ENCODE data around the gene IFI27L1. TPM values are rescaled to one million over a fixed set of nuclear protein-coding genes. Genes with fewer than 3 reads are reported as not detected.

IFI27L1 gene
- total RNA-seq, 1 experiment from 2014 or later: 26.0 TPM

DNA sequence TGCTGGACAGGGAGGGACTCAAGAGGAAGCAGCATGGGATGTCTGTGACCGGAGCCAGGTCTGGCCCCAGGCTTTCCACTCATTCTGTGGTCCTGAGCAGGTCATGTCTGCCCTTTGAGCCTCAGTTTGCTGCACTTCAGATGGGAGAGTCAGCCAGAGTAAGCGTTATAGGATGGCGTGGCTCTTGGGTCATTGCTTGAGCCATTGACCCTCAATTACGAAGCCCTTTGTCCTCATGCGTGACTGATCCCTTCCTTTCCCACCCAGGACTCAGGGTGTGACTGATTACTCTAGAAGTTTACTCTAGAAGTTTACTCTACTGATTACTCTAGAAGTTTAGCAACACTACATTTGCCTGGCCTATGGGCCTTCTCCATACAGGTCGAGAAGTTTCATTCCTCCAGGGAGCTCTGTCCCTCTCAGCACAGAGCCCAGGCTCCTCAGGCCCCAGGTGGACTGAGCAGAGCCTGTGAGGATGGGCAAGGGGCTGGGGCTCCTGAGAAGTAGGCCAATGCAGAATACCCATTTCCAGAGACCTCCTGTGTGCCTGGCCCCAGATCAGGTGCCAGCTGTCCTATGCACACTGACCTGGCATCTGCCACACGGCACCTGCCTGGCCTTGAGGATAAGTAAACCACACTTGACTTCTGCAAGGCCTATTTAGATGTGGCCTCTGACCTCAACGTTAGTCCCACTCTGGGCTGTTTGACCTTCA lies 21.8 kb downstream of the IFI27L1 start:
- Histone ChIP-seq H3K27me3 (ENCODE audit: insufficient read depth, low read length) (no peaks in the 10 kb centered on the region), H3K79me2 (ENCODE audit: insufficient read depth, low read length) (no peaks in the 10 kb centered on the region), H3K9me2 (ENCODE audit: insufficient read depth) (no peaks in the 10 kb centered on the region), H2AFZ (ENCODE audit: low read depth, low read length, poor library complexity, severe bottlenecking) (no peak overlapping the region), H3K4me1 (ENCODE audit: control insufficient read depth in 1 of 2, insufficient read depth in 2 of 2, low read length in 2 of 2) (no peaks in the 10 kb centered on the region; a peak in 1 of 4 replicates), H3K27ac (ENCODE audit: low read depth, low read length) (no peak overlapping the region), H3K9me3 (ENCODE audit: control insufficient read depth in 1 of 2, insufficient read depth in 1 of 2, low read depth in 1 of 2, low read length in 2 of 2) (no peaks in the 10 kb centered on the region), H3K9ac (ENCODE audit: low read length) (no peak overlapping the region), H3K4me2 (ENCODE audit: low read length) (no peak overlapping the region), H3K4me3 (replicated peaks in 1 of 2; ENCODE audit: low read depth in 1 of 2, low read length in 2 of 2) (no peak overlapping the region), H4K20me1 (ENCODE audit: insufficient read depth) (no peaks in the 10 kb centered on the region), H3K36me3 (ENCODE audit: control insufficient read depth in 1 of 2, insufficient read depth in 2 of 2, low read length in 2 of 2) (no peaks in the 10 kb centered on the region)
- intact Hi-C loops (cut with micrococcal nuclease): no loop called here
- BruUV-seq (replicated peaks): no TSS peak
- no peak for DNase-seq (ENCODE audit: low read depth, low spot score)
- ChIA-PET CTCF (no interaction called here), POLR2A (no interaction called here), RAD21 (ENCODE audit: low non-redundant PET in 1 of 2, low total read pairs in 2 of 2, uncharacterized antibody in 2 of 2, unreplicated experiment in 2 of 2) (no interaction called here)
- ATAC-seq: no peak
- TF ChIP-seq SP1 (IDR thresholded peaks at IDR 0.05; ENCODE audit: low read depth) (no peak), EZH2 (IDR thresholded peaks at IDR 0.05) (no peak), EGR1 (IDR thresholded peaks at IDR 0.05; ENCODE audit: low read depth) (no peak), CEBPB (IDR thresholded peaks at IDR 0.05; ENCODE audit: low read depth) (no peak), SIN3A (IDR thresholded peaks at IDR 0.05; ENCODE audit: low read depth) (no peak), FOSL1 (IDR thresholded peaks at IDR 0.05; ENCODE audit: low read depth) (no peak), ATF3 (IDR thresholded peaks at IDR 0.05) (no peak), CBX3 (IDR thresholded peaks at IDR 0.05; ENCODE audit: low read depth) (no peak), RAD21 (IDR thresholded peaks at IDR 0.05; ENCODE audit: low read depth) (no peak), POLR2AphosphoS5 (IDR thresholded peaks at IDR 0.05; ENCODE audit: low read depth, low read length) (no peak), JUND (IDR thresholded peaks at IDR 0.05) (no peak), POLR2A (IDR thresholded peaks at IDR 0.05; ENCODE audit: borderline replicate concordance, extremely low read depth, insufficient read depth, insufficient read length) (no peak), EZH2phosphoT487 (IDR thresholded peaks at IDR 0.05; ENCODE audit: borderline replicate concordance) (no peak), YY1 (IDR thresholded peaks at IDR 0.05; ENCODE audit: extremely low read depth, insufficient replicate concordance, low read depth, low read length) (no peak), TCF7L2 (IDR thresholded peaks at IDR 0.05; ENCODE audit: borderline replicate concordance, extremely low read depth, insufficient read depth, insufficient read length) (no peak), ZFX (IDR thresholded peaks at IDR 0.05) (no peak)
- TF ChIP-seq, protein P1, sequence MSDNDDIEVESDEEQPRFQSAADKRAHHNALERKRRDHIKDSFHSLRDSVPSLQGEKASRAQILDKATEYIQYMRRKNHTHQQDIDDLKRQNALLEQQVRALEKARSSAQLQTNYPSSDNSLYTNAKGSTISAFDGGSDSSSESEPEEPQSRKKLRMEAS (IDR thresholded peaks at IDR 0.05): no peak
- TF ChIP-seq, protein P2, sequence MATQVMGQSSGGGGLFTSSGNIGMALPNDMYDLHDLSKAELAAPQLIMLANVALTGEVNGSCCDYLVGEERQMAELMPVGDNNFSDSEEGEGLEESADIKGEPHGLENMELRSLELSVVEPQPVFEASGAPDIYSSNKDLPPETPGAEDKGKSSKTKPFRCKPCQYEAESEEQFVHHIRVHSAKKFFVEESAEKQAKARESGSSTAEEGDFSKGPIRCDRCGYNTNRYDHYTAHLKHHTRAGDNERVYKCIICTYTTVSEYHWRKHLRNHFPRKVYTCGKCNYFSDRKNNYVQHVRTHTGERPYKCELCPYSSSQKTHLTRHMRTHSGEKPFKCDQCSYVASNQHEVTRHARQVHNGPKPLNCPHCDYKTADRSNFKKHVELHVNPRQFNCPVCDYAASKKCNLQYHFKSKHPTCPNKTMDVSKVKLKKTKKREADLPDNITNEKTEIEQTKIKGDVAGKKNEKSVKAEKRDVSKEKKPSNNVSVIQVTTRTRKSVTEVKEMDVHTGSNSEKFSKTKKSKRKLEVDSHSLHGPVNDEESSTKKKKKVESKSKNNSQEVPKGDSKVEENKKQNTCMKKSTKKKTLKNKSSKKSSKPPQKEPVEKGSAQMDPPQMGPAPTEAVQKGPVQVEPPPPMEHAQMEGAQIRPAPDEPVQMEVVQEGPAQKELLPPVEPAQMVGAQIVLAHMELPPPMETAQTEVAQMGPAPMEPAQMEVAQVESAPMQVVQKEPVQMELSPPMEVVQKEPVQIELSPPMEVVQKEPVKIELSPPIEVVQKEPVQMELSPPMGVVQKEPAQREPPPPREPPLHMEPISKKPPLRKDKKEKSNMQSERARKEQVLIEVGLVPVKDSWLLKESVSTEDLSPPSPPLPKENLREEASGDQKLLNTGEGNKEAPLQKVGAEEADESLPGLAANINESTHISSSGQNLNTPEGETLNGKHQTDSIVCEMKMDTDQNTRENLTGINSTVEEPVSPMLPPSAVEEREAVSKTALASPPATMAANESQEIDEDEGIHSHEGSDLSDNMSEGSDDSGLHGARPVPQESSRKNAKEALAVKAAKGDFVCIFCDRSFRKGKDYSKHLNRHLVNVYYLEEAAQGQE (IDR thresholded peaks at IDR 0.05; ENCODE audit: low read depth): no peak
- TF ChIP-seq, protein P3, sequence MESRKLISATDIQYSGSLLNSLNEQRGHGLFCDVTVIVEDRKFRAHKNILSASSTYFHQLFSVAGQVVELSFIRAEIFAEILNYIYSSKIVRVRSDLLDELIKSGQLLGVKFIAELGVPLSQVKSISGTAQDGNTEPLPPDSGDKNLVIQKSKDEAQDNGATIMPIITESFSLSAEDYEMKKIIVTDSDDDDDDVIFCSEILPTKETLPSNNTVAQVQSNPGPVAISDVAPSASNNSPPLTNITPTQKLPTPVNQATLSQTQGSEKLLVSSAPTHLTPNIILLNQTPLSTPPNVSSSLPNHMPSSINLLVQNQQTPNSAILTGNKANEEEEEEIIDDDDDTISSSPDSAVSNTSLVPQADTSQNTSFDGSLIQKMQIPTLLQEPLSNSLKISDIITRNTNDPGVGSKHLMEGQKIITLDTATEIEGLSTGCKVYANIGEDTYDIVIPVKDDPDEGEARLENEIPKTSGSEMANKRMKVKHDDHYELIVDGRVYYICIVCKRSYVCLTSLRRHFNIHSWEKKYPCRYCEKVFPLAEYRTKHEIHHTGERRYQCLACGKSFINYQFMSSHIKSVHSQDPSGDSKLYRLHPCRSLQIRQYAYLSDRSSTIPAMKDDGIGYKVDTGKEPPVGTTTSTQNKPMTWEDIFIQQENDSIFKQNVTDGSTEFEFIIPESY (IDR thresholded peaks at IDR 0.05; ENCODE audit: extremely low read depth, insufficient replicate concordance, low read length): no peak
- TF ChIP-seq, protein P4, sequence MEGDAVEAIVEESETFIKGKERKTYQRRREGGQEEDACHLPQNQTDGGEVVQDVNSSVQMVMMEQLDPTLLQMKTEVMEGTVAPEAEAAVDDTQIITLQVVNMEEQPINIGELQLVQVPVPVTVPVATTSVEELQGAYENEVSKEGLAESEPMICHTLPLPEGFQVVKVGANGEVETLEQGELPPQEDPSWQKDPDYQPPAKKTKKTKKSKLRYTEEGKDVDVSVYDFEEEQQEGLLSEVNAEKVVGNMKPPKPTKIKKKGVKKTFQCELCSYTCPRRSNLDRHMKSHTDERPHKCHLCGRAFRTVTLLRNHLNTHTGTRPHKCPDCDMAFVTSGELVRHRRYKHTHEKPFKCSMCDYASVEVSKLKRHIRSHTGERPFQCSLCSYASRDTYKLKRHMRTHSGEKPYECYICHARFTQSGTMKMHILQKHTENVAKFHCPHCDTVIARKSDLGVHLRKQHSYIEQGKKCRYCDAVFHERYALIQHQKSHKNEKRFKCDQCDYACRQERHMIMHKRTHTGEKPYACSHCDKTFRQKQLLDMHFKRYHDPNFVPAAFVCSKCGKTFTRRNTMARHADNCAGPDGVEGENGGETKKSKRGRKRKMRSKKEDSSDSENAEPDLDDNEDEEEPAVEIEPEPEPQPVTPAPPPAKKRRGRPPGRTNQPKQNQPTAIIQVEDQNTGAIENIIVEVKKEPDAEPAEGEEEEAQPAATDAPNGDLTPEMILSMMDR (IDR thresholded peaks at IDR 0.05 in 2 of 3, conservative IDR thresholded peaks at IDR 0.05 in 1 of 3; ENCODE audit: borderline replicate concordance in 1 of 3, insufficient read depth in 1 of 3, low read depth in 2 of 3, low read length in 2 of 3): no peak

Data from HCT116 (cell line).